ENCODE results near the gene TCEAL3.

- TF ChIP-seq POLR2AphosphoS5 (IDR thresholded peaks at IDR 0.05; ENCODE audit: low read depth) = no peak
- no peak for TF ChIP-seq CTCF (IDR thresholded peaks at IDR 0.05; ENCODE audit: insufficient read depth, low read length)
- TF ChIP-seq, protein P1, sequence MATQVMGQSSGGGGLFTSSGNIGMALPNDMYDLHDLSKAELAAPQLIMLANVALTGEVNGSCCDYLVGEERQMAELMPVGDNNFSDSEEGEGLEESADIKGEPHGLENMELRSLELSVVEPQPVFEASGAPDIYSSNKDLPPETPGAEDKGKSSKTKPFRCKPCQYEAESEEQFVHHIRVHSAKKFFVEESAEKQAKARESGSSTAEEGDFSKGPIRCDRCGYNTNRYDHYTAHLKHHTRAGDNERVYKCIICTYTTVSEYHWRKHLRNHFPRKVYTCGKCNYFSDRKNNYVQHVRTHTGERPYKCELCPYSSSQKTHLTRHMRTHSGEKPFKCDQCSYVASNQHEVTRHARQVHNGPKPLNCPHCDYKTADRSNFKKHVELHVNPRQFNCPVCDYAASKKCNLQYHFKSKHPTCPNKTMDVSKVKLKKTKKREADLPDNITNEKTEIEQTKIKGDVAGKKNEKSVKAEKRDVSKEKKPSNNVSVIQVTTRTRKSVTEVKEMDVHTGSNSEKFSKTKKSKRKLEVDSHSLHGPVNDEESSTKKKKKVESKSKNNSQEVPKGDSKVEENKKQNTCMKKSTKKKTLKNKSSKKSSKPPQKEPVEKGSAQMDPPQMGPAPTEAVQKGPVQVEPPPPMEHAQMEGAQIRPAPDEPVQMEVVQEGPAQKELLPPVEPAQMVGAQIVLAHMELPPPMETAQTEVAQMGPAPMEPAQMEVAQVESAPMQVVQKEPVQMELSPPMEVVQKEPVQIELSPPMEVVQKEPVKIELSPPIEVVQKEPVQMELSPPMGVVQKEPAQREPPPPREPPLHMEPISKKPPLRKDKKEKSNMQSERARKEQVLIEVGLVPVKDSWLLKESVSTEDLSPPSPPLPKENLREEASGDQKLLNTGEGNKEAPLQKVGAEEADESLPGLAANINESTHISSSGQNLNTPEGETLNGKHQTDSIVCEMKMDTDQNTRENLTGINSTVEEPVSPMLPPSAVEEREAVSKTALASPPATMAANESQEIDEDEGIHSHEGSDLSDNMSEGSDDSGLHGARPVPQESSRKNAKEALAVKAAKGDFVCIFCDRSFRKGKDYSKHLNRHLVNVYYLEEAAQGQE (IDR thresholded peaks at IDR 0.05; ENCODE audit: insufficient replicate concordance, low read depth) = no peak
- TF ChIP-seq SPI1 (IDR thresholded peaks at IDR 0.05; ENCODE audit: borderline replicate concordance, low read depth) = no peak
Measured at GRCh38 chrX:103560256-103560655, 47.5 kb upstream of the TCEAL3 start.
